ENCODE data around the gene RCOR1.

DNA sequence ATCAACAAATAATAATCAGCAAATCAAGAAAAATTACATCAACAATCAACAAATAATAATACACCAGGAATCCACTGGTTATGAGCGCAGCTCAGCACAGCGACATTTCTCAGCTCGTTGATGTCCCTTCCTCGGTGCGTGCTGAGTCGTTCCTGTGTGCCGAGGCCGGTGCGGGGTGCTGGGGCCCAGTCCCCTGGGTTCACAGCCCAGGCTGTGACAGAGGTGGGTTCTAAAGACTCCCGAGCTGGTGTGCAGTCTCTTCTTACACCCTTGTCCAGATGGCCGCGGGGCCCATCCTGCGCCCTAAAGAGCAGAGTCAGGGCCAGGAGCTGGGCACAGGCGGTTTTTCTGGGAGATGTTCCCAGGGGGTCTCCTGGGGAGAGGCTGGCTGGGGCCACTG is 157.9 kb downstream of the RCOR1 start:
- no peak for TF ChIP-seq MAFK (IDR thresholded peaks at IDR 0.05; ENCODE audit: low read depth, low read length)
- no peak for TF ChIP-seq RCOR1 (IDR thresholded peaks at IDR 0.05; ENCODE audit: insufficient replicate concordance, low read length)
- TF ChIP-seq CTCF (conservative IDR thresholded peaks at IDR 0.05; ENCODE audit: low read depth, low read length): no peak
- no peak for TF ChIP-seq RAD21 (IDR thresholded peaks at IDR 0.05; ENCODE audit: low read length)
- TF ChIP-seq BHLHE40 (IDR thresholded peaks at IDR 0.05; ENCODE audit: low read depth, low read length): no peak
- no peak for TF ChIP-seq POLR2A (IDR thresholded peaks at IDR 0.05; ENCODE audit: low read depth, low read length)
- TF ChIP-seq, protein P1, sequence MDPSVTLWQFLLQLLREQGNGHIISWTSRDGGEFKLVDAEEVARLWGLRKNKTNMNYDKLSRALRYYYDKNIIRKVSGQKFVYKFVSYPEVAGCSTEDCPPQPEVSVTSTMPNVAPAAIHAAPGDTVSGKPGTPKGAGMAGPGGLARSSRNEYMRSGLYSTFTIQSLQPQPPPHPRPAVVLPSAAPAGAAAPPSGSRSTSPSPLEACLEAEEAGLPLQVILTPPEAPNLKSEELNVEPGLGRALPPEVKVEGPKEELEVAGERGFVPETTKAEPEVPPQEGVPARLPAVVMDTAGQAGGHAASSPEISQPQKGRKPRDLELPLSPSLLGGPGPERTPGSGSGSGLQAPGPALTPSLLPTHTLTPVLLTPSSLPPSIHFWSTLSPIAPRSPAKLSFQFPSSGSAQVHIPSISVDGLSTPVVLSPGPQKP (IDR thresholded peaks at IDR 0.05; ENCODE audit: borderline replicate concordance, low read depth, low read length): no peak
